NCI-H1694 (cell line): ENCODE results near the gene SLC2A4.
"Not testable (repeated sequence)": the region's sequence is repeated elsewhere in the genome, so short reads cannot be mapped to it uniquely, and the experiment has no call there.

Experiments
- DNase-seq: peaks from one replicate; lab custom pipeline; 2025; lab: John Stamatoyannopoulos, UW

The SLC2A4 gene

GRCh38 chr17:7281074-7281952 is at the start of gene SLC2A4:
Gene SLC2A4 (plus strand): TSS chr17:7281718. CDS start chr17:7281935, 217 bp downstream.
- peak; percentile 68 for DNase-seq

DNA sequence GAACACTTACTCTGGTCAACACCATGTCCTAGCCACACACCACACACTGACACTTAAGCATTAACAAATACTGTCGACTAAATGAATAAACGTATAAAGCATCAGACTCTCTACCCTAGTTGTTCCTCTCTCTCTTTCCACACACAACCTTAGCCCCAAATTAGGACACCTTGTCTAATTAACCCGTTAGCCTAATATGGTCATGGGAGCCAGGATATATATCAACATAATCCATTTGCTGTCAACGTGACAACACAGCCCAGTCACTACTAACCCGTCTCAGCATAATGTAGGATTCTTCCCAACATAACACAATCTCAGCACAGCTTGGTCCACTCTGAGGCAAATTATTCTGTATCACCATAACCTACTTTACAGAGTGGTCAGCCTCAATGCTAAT is 49.4 kb upstream of the SLC2A4 start:
- no peak for DNase-seq

DNA sequence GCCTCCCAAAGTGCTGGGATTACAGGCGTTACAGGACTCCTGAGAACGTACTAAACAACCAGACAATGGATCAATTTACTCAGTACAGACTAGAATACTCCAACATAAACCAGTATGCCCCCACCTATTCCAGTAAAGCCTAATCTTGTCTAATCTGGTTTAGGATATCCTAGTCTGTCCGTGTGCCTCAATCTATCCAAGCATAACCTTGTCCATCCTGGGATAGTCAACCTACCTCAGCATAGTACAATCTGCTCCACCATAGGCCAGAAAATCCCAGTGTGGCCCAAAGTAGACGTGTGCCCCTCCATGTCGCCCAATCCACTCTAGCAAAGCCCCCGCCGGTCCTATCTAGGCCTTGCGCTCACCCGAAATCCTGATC is 47.8 kb upstream of the SLC2A4 start:
- no peak for DNase-seq

GRCh38 chr17:7234083-7234951 is 47.2 kb upstream of the SLC2A4 start, which contains the start of gene DVL2:
Gene DVL2 (minus strand): TSS chr17:7234517. CDS start chr17:7234262, 255 bp downstream.
- DNase-seq, result peak; percentile 89

GRCh38 chr17:7235693-7236665 is 45.5 kb upstream of the SLC2A4 start:
- DNase-seq, result no peak

DNA sequence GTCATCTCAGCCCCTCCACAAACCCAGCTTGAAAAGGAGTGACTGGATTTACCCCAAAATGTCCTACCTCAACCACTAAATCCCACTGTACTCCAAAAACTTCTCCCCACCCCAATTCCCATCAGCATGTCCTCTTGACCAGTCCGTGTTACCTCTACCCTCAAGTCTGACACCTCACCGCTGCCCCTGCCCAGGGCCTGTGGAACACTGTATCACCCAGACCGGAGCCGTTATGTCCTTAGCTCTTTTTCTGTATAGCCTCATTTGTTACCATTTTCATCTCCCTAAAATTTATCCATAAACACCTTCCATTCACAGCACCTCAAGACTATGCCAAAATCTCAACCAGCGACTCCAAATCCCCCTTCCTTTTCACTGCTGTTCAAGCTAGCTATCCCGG is 44.7 kb upstream of the SLC2A4 start:
- DNase-seq, result no peak

- DNase-seq, result no peak
Measured at GRCh38 chr17:7237266-7237760, 44.2 kb upstream of the SLC2A4 start.

- DNase-seq, result peak; percentile 9
Measured at GRCh38 chr17:7237761-7238419, 43.6 kb upstream of the SLC2A4 start.

DNA sequence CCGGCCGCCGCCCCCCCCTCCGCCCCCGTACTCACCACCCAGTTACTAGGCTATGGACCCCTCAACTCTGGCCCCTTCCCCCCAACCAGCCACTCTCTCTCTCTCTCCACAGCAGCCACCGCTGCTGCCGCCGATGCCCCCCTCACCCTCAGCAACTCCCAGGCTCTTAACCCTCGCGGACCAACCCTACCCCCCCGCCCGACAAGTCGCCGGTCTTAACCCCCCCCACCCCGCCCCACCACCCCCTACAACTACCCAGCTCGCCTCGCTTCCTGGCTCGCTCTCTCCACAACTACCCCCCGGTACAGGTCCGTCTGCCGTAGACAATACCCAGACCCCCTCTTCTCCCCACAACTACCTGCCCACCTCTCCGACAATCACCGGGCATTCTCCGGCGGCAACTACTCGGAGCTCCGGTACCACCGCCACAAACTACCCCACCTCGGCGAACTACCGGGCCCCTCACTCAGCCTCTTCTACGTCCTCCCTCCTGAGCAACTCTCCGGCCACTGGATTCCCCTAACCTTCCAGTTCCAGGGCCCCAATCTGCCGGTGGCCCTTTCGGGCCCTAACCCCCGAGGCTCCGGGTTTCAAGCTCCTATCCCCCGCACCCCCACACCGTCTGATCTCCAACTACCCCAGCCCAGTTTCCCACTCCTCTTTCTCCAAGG is 43.0 kb upstream of the SLC2A4 start:
- DNase-seq, result no peak

DNA sequence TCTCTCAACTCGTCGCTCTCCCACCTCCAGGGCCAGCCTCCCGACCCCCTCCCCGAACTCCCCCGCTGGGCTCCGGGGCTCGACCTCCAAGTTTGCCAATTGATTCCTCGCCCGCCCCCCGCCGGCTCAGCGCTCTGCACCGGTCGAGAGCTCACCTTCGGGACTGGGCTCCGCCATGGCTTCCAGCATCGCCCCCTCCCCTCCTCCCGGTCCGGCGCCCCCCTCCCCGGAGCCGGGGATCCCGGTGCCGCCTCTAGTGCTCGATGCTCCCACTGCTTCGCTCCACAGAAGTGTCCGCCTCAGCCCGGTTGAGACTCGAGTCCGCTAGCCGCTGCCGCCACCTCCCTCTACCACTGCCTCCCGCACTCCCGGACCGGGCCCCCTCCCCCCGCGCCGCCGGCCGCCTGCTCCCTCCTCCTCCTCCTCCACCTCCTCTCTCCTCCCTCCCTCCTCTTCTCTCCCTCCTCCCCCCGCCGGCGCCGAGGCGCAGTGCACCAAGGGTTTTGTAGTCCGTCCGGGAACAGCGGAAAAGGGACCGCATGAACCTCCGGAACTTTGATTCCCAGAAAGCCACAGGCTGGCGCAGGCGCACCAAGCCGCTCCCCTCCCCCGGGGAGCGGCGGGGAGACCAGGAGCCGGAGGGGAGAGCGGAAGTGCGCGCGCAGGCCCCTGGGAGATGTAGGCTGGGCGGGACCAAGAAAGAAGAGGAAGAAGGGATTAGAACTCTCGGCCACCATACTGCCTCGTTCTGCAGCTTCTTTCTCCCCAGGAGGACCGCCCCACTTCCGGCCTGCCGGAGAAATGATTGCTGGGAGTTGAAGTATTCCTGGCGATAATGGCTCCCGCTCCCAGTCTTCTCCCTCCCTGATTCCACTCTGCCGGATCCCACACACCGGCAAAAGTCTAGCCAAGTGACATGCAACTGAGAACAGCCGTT is 42.2 kb upstream of the SLC2A4 start, which contains the start of gene PHF23:
Gene PHF23 (minus strand): TSS at position 367 of the 937 bp plus-strand sequence. CDS start 178 bp downstream, at position 189.
- peak; percentile 99 for DNase-seq

- no peak for DNase-seq
Measured at GRCh38 chr17:7240375-7240774, 41.1 kb upstream of the SLC2A4 start.

GRCh38 chr17:7241090-7241733 is 40.3 kb upstream of the SLC2A4 start:
- DNase-seq, result no peak

GRCh38 chr17:7241783-7242716 is 39.5 kb upstream of the SLC2A4 start, which contains the start of gene GABARAP:
Gene GABARAP (minus strand): TSS chr17:7242449. CDS start chr17:7242330, 119 bp downstream.
- peak; percentile 90 for DNase-seq

- DNase-seq, result peak; percentile 93
Measured at GRCh38 chr17:7242717-7243452, 38.6 kb upstream of the SLC2A4 start.

- no peak for DNase-seq
Measured at GRCh38 chr17:7243453-7243729, 38.1 kb upstream of the SLC2A4 start.

DNA sequence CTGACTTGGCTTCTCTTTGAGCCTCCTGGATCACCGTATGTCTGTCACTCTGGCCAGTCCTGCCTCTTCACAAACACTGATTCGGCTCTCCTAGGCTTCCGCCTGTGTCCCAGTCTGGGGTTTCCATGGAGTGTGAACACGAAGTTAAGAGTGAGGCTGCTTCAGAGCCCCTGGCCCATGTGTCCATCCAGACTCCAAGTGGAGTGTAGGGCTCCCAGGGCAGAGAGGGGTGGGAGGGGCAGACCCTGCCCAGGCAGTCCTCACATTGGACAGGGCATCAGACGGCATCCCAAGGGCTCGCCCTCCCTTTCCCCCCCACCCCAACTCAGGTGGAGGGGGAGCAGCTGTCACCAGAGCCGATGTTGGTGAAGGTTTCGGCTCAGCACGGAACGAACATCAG is 37.7 kb upstream of the SLC2A4 start:
- DNase-seq, result not testable (repeated sequence)

DNA sequence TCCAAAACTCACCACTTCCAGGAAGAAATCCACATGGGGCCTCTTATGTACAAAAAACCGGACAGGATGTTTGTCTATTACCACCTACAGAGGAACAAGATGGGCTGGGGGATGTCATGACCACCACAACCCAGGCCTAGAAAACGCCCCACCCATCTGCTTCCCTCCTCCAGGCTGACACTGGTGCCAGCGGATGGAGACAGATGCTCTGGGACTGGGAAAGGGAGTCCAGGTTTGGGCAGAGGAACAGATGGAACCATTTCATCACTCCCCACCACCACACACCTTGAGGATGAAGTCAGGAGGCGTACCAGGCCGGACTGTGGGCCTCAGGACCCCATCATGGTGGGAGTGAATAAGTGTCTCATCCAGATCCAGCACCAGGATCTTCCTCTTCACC is 34.7 kb upstream of the SLC2A4 start:
- DNase-seq, result no peak
